ENCODE data around the gene PINLYP. TPM values are rescaled to one million over a fixed set of nuclear protein-coding genes. Genes with fewer than 3 reads are reported as not detected.

The PINLYP gene
- polyA plus RNA-seq, 2 of the 4 experiments (the other 2 are of a cell fraction): 0.27 TPM; not detected in 1

DNA sequence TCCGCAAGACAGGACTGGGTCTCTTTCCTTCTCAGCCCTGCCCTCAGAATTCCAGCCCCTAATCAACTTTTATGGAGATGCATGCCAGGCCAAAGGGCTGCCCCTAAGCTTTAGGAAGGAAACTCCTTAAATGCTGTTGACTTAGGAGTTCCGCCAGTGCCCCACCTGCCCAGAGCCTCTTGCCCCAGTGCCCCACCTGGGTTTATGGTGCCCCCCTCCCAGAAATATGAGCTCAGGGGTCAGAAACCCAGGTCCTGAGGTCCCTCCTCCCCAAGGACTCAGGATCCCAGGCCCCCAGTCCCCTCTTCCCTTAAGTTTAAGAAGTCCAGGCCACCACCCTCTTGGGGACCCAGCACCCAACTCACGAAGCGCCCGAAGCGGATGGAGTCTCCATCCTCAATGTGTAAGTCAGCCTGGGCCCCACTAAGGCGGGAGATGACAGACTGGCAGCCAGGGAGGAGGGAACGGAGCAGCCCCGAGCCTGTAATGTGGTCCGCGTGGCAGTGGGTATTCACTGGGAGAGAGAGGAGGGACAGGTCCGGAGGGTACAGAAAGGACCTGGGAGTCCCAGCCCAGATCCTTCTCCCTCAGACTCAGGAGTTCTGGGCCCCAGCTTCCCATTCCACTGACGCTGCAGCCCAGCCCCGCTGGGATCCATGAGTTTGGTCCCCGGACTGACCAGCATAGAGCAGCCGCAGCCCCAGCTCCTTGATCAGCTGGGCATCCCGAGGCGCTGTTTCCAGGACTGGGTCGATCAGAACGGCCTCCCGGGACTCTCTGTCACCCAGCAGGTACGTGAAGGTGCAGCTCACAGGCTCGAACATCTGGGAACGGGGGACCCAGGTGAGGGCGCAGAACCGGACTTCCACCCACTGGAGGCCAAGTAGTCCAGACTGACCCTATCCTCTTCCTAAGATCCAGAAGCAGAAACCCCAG, 49.5 kb upstream of the PINLYP start (continued):
- TF ChIP-seq TFCP2L1 (CRISPR knock-in tag; IDR thresholded peaks at IDR 0.05) (no peak), KDM5A (IDR thresholded peaks at IDR 0.05) (no peak), HOXB5 (CRISPR knock-in tag; IDR thresholded peaks at IDR 0.05) (no peak)

DNA sequence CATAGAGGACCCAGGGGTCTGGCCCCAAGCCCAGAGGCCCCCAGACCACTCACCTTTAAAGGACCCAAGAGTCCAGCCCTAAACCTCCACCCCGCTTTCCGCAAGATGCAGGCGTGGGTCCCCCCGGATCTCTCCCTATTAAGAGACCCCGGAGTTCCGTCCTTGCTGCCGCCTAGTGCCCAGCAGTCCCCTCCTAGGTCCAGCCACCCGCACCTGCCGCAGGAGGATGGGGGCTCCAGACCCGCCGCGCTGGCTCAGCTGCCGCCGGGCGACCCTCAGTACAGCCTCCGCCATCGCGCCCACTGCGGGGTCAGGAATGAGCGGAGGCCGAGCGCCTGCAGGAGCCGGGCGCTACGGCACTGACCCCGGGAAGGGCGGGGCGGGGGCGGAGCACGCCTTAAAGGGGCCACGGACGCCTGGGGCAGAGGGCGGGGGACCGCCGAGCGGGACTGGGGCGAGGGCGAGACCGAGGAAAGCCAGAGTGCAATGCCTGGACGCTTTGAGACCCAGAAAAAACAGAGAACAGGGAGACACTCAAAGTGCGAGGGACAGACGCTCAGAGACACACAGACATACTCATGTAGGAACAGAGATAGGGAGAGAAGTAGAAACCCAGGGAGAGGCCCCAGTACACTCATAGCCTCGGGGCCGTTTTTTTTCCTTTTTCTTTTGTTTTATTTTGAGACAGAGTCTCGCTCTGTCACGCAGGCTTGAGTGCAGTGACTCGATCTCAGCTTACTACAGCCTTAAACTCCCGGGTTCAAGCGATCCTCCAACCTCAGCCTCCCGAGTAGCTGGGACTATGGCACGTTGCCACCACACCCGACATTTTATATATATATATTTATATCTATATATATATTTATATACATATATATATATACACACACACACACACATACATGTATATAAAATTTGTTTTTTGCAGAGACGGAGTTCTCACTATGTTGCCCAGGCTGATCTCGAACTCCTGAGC, 48.4 kb upstream of the PINLYP start, which contains the start of gene ETHE1:
TSS of gene ETHE1 (minus strand) at position 318 of the 976 bp plus-strand sequence. CDS start at position 294, 24 bp downstream.
- POLR2A ChIA-PET: interaction anchor here (0.6 kb wide), 1 partner anchor 32 kb away, joined by 3 read pairs; no protein-coding TSS in a partner anchor
- FAIRE-seq: no peak
- 9% methylated on average over 28 of the region's 54 CpGs for WGBS (ENCODE audit: missing lambda C conversion rate)

More for the DNA sequence above, 48.4 kb upstream of the PINLYP start, which contains the start of gene ETHE1:
- Histone ChIP-seq H3K4me2 (peak within 1 kb of the TSS; percentile 80), H3K27ac (peak within 1 kb of the TSS; percentile 79 to 90), H3K4me1 (peaks cover 35% of the 10 kb centered on the region), H3K9me3 (no peaks in the 10 kb centered on the region), H3K4me3 (peak within 1 kb of the TSS; percentile 90)
- DNase-seq (ENCODE audit: low read depth in 1 of 2, low spot score in 1 of 2): peak; percentile 62 to 89
- peak; percentile 80 to 89 for ATAC-seq
- 0 out of 3 replicates have a peak, but pooled peaks have one; percentile 22 for TF ChIP-seq SMC3 (IDR thresholded peaks at IDR 0.05)
- TF ChIP-seq KDM5A (IDR thresholded peaks at IDR 0.05): no peak
- TF ChIP-seq PHF8 (IDR thresholded peaks at IDR 0.05; ENCODE audit: borderline replicate concordance, low read depth): peak; percentile 58
- TF ChIP-seq, protein P1, sequence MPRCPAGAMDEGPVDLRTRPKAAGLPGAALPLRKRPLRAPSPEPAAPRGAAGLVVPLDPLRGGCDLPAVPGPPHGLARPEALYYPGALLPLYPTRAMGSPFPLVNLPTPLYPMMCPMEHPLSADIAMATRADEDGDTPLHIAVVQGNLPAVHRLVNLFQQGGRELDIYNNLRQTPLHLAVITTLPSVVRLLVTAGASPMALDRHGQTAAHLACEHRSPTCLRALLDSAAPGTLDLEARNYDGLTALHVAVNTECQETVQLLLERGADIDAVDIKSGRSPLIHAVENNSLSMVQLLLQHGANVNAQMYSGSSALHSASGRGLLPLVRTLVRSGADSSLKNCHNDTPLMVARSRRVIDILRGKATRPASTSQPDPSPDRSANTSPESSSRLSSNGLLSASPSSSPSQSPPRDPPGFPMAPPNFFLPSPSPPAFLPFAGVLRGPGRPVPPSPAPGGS (IDR thresholded peaks at IDR 0.05): 0 out of 3 replicates have a peak, but pooled peaks have one; percentile 56
- peak; percentile 44 to 68; a peak in 2 of 5 replicates for TF ChIP-seq JUN (IDR thresholded peaks at IDR 0.05)
- peak; percentile 96 for TF ChIP-seq POLR2A (IDR thresholded peaks at IDR 0.05; ENCODE audit: low read length)
- TF ChIP-seq MAZ (IDR thresholded peaks at IDR 0.05; ENCODE audit: borderline replicate concordance, low read depth, low read length): 0 out of 2 replicates have a peak, but pooled peaks have one; percentile 24
- peak; percentile 38; the same call in 1 of the 2 replicates for TF ChIP-seq PBX3 (IDR thresholded peaks at IDR 0.05)
- no peak for TF ChIP-seq EHMT2 (IDR thresholded peaks at IDR 0.05; ENCODE audit: low read depth)
- peak; percentile 71 for TF ChIP-seq E2F6 (IDR thresholded peaks at IDR 0.05; ENCODE audit: borderline replicate concordance, low read depth)
- TF ChIP-seq MAX (IDR thresholded peaks at IDR 0.05): peak; percentile 80
- no peak for TF ChIP-seq JUNB (IDR thresholded peaks at IDR 0.05)
- CTCF ChIA-PET: interaction anchor here (0.9 to 12.2 kb wide), 9 partner anchors 14 to 134 kb away, joined by 3 to 462 read pairs (median 5); partner anchors contain the start of genes IRGQ and ZNF576

All from A549 (cell line).